ENCODE results near the gene MAEA.

The MAEA gene

DNA sequence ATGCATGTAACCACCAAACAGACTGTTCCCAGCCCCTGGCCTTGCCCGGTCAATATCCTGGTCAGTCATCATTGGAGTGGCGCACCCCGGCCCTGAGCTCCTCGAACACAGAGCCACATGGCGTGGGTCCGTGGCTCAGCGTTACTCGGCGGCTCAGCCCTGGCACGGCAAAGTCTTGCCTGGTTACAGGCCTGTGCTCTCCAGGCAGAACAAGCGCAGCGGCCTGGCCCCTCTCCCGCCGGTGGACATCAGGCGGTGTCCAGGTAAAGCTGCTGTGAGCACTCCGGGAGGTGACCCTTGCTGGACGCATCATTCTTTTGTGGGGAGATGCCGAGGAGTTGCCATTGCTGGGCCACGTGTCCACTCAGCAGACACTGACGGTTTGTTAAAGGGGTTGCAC, 51.2 kb downstream of the MAEA start:
- TF ChIP-seq, protein P1, sequence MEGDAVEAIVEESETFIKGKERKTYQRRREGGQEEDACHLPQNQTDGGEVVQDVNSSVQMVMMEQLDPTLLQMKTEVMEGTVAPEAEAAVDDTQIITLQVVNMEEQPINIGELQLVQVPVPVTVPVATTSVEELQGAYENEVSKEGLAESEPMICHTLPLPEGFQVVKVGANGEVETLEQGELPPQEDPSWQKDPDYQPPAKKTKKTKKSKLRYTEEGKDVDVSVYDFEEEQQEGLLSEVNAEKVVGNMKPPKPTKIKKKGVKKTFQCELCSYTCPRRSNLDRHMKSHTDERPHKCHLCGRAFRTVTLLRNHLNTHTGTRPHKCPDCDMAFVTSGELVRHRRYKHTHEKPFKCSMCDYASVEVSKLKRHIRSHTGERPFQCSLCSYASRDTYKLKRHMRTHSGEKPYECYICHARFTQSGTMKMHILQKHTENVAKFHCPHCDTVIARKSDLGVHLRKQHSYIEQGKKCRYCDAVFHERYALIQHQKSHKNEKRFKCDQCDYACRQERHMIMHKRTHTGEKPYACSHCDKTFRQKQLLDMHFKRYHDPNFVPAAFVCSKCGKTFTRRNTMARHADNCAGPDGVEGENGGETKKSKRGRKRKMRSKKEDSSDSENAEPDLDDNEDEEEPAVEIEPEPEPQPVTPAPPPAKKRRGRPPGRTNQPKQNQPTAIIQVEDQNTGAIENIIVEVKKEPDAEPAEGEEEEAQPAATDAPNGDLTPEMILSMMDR (IDR thresholded peaks at IDR 0.05; ENCODE audit: control insufficient read depth, insufficient read depth, low read depth, low read length, missing control alignments) = no peak
- DNase-seq (ENCODE audit: low read depth) = no peak
- no peak overlapping the region for H3K4me3 ChIP-seq (ENCODE audit: control insufficient read depth, low read depth, low read length)

DNA sequence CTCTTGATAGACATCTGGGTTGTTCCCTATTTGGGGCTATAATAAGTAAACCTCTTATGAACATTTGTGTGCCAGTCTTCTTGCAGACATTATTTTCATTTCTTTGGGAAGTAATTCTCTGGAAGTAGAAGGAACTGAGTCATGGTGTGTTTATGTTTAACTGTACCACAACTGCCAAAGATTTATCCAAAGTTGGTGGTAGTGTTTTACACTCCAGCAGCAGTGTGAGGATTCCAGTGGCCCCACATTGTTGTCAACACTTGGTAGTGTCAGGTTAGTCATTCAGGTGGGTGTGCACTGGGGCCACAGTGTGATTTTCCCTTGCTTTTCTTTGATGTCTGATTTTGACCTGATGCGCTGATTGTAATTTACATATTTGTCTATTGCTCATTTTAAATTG, 52.3 kb downstream of the MAEA start:
- no peak overlapping the region for H3K4me3 ChIP-seq (ENCODE audit: control insufficient read depth, low read depth, low read length)
- TF ChIP-seq, protein P1 (IDR thresholded peaks at IDR 0.05; ENCODE audit: control insufficient read depth, insufficient read depth, low read depth, low read length, missing control alignments) = no peak
- no peak for DNase-seq (ENCODE audit: low read depth)

DNA sequence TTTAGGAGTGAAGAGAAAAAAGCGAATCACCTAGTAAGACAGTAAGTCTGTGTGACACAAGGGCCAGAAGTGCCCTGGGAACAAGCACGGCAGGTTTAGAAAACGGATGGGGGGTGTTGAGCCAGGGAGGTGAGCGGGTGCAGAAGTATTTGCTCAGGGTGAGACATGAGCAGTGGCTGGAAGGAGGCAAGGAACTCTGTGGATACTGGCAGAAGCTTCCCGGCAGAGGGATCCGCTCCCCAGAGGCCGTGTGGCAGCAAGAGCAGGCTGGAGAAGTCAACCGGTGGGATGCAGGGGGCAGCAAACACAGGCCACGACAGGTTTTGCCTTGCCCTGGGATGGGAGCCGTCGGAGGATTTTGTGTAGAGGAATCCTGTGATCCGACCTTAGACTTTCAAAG, 55.0 kb downstream of the MAEA start:
- no peak overlapping the region for H3K4me3 ChIP-seq (ENCODE audit: control insufficient read depth, low read depth, low read length)
- TF ChIP-seq, protein P1 (IDR thresholded peaks at IDR 0.05; ENCODE audit: control insufficient read depth, insufficient read depth, low read depth, low read length, missing control alignments) = no peak
- no peak for DNase-seq (ENCODE audit: low read depth)

DNA sequence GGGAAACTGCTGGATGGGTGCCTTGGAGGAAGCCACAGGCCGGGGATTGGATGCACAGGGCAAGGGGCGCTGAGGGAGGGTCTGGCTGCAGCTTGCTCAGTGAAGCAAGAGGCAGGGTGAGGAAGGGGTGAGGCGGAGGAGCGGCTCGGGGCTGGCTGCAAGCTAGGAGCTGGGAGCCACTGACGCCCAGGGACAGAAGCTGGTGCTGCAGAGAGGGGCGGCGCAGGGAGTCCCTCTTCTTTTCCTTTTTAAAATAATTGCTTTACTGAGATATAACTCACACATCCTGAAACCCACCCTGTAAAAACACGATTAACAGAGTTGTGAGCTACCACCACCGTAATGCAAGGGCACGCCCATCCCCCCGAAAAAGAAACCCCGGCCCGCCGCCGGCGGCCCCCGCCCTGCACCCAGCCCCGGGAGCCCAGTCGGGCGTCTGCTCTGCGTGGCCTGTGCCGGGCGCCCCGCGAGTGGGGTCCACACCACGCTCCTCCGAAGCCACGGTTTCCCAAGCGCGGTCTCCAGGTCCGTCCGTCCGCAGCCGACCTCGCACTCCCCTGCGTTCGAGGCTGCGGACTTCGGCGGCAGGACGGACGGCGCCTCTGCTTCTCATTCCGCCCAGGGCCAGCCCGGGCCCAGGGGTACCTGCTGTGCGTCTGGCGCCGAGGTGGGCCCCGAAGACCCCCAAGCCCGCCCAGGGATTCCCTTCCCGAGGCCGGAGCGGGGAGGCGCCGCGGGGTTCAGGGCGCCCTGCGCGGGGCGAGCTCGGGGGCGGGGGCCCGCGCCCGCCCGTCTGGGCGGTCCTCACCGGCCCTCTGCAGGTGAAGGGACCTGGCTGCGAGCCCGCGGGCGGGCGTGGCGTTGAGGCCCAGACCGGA, 56.5 kb downstream of the MAEA start:
- peak overlapping the region; percentile 77 for H3K4me3 ChIP-seq (ENCODE audit: control insufficient read depth, low read depth, low read length)
- no peak for DNase-seq (ENCODE audit: low read depth)
- TF ChIP-seq, protein P1 (IDR thresholded peaks at IDR 0.05; ENCODE audit: control insufficient read depth, insufficient read depth, low read depth, low read length, missing control alignments) = peak; percentile 24

DNA sequence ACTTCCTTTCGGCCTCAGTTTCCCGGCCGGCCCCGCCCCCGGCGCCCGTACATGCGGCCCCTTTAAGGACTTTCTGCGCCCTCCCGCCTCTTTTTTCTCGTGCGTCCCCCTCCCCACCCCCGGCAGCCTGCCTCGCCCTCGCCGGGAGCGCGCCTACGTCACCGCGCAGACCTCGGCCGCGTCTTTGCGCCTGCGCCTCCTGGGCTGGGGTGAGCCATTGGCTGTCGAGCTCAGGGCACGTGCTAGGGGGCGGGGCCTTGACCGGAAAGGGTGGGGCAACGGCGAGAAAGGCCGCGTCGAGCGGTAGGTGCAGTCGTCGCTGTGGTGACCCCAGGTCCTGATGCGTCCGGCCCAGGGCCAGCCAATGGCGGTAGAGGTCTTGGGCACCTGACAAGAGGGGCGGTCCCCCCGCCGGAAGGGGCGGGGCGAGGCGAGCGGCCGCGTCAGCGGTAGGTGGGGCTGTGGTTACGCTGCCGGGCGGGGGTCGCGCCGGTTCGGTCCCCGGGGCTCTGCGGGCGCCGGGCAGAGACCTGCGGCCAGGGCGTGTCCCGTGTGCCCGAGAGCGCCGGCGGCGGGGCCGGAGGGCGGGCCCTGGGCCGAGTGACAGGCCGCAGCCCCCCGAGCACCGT, 57.2 kb downstream of the MAEA start, which contains the start of gene UVSSA:
Gene UVSSA (plus strand): TSS at position 428 of the 629 bp plus-strand sequence. CDS start 884 bp downstream, outside the sequence.
- TF ChIP-seq, protein P1 (IDR thresholded peaks at IDR 0.05; ENCODE audit: control insufficient read depth, insufficient read depth, low read depth, low read length, missing control alignments) = no peak
- peak; percentile 98 for DNase-seq (ENCODE audit: low read depth)

DNA sequence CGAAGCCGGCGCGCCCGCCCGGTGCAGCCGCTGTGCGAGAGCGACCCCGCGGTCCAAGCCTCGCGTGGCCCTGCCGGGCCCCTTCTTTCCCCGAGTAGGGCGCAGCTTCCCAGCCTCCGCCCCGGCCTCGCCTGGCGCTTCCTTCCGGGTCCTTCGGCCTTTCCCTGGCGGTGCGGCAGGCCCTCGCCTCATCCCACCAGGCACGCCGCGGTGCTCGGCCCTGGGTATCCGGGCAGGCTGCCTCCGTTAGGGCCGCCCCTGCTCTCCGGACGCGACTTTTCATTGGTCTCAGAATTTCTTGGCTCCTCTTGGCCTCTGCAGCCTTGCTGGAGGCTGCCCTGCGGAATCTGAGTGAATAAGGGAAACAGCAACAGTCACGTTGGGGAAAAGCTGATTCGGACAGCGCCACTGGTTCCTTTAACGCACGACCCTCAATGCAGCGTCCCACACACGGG, 57.7 kb downstream of the MAEA start:
- DNase-seq (ENCODE audit: low read depth) = peak; percentile 52
- TF ChIP-seq, protein P1 (IDR thresholded peaks at IDR 0.05; ENCODE audit: control insufficient read depth, insufficient read depth, low read depth, low read length, missing control alignments) = no peak
- peak overlapping the region; percentile 62 for H3K4me3 ChIP-seq (ENCODE audit: control insufficient read depth, low read depth, low read length)

More for the DNA sequence above, 57.2 kb downstream of the MAEA start, which contains the start of gene UVSSA:
- peak within 1 kb of the TSS; percentile 77 for H3K4me3 ChIP-seq (ENCODE audit: control insufficient read depth, low read depth, low read length)
